ENCODE measurements around the gene RBM20. TPM values are rescaled to one million over a fixed set of nuclear protein-coding genes. Genes with fewer than 3 reads are reported as not detected.
"Not testable (repeated sequence)": the region's sequence is repeated elsewhere in the genome, so short reads cannot be mapped to it uniquely, and the experiment has no call there.

The RBM20 gene
- total RNA-seq, 1 experiment from 2014 or later = 1.2 TPM

GRCh38 chr10:110660289-110660688, 16.2 kb downstream of the RBM20 start:
- in situ Hi-C loops (cut with HindIII; ENCODE audit: low pct_unique_long_range_greater_than_20kb, low sequenced_read_pairs); DNase-seq (ENCODE audit: low read depth, low spot score): not testable (repeated sequence)

GRCh38 chr10:110661292-110661691, 17.2 kb downstream of the RBM20 start:
- no peak for DNase-seq (ENCODE audit: low read depth, low spot score)
- in situ Hi-C loops (cut with HindIII; ENCODE audit: low pct_unique_long_range_greater_than_20kb, low sequenced_read_pairs) = no loop called here

- in situ Hi-C loops (cut with HindIII; ENCODE audit: low pct_unique_long_range_greater_than_20kb, low sequenced_read_pairs) = no loop called here
- DNase-seq (ENCODE audit: low read depth, low spot score) = peak; percentile 17
Measured at GRCh38 chr10:110664483-110665420, 20.6 kb downstream of the RBM20 start.

- DNase-seq (ENCODE audit: low read depth, low spot score); in situ Hi-C loops (cut with HindIII; ENCODE audit: low pct_unique_long_range_greater_than_20kb, low sequenced_read_pairs): not testable (repeated sequence)
Measured at GRCh38 chr10:110666259-110666658, 22.1 kb downstream of the RBM20 start.

GRCh38 chr10:110666673-110667072, 22.5 kb downstream of the RBM20 start:
- in situ Hi-C loops (cut with HindIII; ENCODE audit: low pct_unique_long_range_greater_than_20kb, low sequenced_read_pairs) = no loop called here
- no peak for DNase-seq (ENCODE audit: low read depth, low spot score)

- DNase-seq (ENCODE audit: low read depth, low spot score) = no peak
- in situ Hi-C loops (cut with HindIII; ENCODE audit: low pct_unique_long_range_greater_than_20kb, low sequenced_read_pairs) = no loop called here
Measured at GRCh38 chr10:110667620-110668343, 23.6 kb downstream of the RBM20 start.

GRCh38 chr10:110668443-110668842, 24.3 kb downstream of the RBM20 start:
- in situ Hi-C loops (cut with HindIII; ENCODE audit: low pct_unique_long_range_greater_than_20kb, low sequenced_read_pairs) = no loop called here
- no peak for DNase-seq (ENCODE audit: low read depth, low spot score)

- in situ Hi-C loops (cut with HindIII; ENCODE audit: low pct_unique_long_range_greater_than_20kb, low sequenced_read_pairs) = no loop called here
Measured at GRCh38 chr10:110670335-110670734, 26.2 kb downstream of the RBM20 start.

GRCh38 chr10:110671788-110672579, 27.8 kb downstream of the RBM20 start:
- peak; percentile 80 for DNase-seq (ENCODE audit: low read depth, low spot score)
- in situ Hi-C loops (cut with HindIII; ENCODE audit: low pct_unique_long_range_greater_than_20kb, low sequenced_read_pairs) = no loop called here

More at GRCh38 chr10:110670335-110670734, 26.2 kb downstream of the RBM20 start:
- DNase-seq (ENCODE audit: low read depth, low spot score) = no peak

- peak; percentile 15 for DNase-seq (ENCODE audit: low read depth, low spot score)
- in situ Hi-C loops (cut with HindIII; ENCODE audit: low pct_unique_long_range_greater_than_20kb, low sequenced_read_pairs) = no loop called here
Measured at GRCh38 chr10:110672580-110672919, 28.4 kb downstream of the RBM20 start.

- DNase-seq (ENCODE audit: low read depth, low spot score) = no peak
- in situ Hi-C loops (cut with HindIII; ENCODE audit: low pct_unique_long_range_greater_than_20kb, low sequenced_read_pairs) = no loop called here
Measured at GRCh38 chr10:110676016-110676415, 31.9 kb downstream of the RBM20 start.

- no peak for DNase-seq (ENCODE audit: low read depth, low spot score)
- in situ Hi-C loops (cut with HindIII; ENCODE audit: low pct_unique_long_range_greater_than_20kb, low sequenced_read_pairs) = no loop called here
Measured at GRCh38 chr10:110679486-110680272, 35.5 kb downstream of the RBM20 start.

GRCh38 chr10:110680273-110681020, 36.3 kb downstream of the RBM20 start:
- no peak for DNase-seq (ENCODE audit: low read depth, low spot score)
- in situ Hi-C loops (cut with HindIII; ENCODE audit: low pct_unique_long_range_greater_than_20kb, low sequenced_read_pairs) = no loop called here

GRCh38 chr10:110681023-110681681, 37.0 kb downstream of the RBM20 start:
- in situ Hi-C loops (cut with HindIII; ENCODE audit: low pct_unique_long_range_greater_than_20kb, low sequenced_read_pairs) = no loop called here
- DNase-seq (ENCODE audit: low read depth, low spot score) = peak; percentile 57

GRCh38 chr10:110682348-110682747, 38.2 kb downstream of the RBM20 start:
- DNase-seq (ENCODE audit: low read depth, low spot score) = no peak
- in situ Hi-C loops (cut with HindIII; ENCODE audit: low pct_unique_long_range_greater_than_20kb, low sequenced_read_pairs) = no loop called here

- DNase-seq (ENCODE audit: low read depth, low spot score) = no peak
- in situ Hi-C loops (cut with HindIII; ENCODE audit: low pct_unique_long_range_greater_than_20kb, low sequenced_read_pairs) = no loop called here
Measured at GRCh38 chr10:110684800-110685446, 40.8 kb downstream of the RBM20 start.

Measured in SK-MEL-5 (cell line).